OCI-LY3 (cell line): ENCODE results near the gene KLK12.

Experiments
- H2AFZ ChIP-seq: fragments of 200-600, 300-600 bp; shearing (Covaris generic); 2 replicates; pipeline ENCODE4 v1.6.0; 2014; ENCODE audit warnings: antibody characterized with exemption, low read depth, low read length
- H3K27ac ChIP-seq: fragments of 200-600, 300-600 bp; sonication (generic); 2 replicates; pipeline ENCODE4 v1.5.1; 2014; ENCODE audit warnings: mild to moderate bottlenecking, low read length, moderate library complexity, mixed read lengths
- H3K27me3 ChIP-seq: fragments of 200-600, 300-600 bp; sonication (generic); 2 replicates; pipeline ENCODE4 v1.6.1; 2014; ENCODE audit warnings: low read depth, low read length, mixed read lengths
- H3K36me3 ChIP-seq: fragments of 200-600, 300-600 bp; sonication (generic); replicated peaks from 2 replicates; pipeline ENCODE3; 2014; ENCODE audit warnings: low read depth, low read length, mixed read lengths
- H3K4me1 ChIP-seq: fragments of 300-600, 200-600 bp; sonication (generic); 2 replicates; pipeline ENCODE4 v1.6.1; 2014; ENCODE audit warnings: low read length, mixed read lengths
- H3K4me2 ChIP-seq: fragments of 200-600, 300-600 bp; sonication (generic); 2 replicates; pipeline ENCODE4 v1.6.1; 2014; ENCODE audit warnings: low read length, mixed read lengths
- H3K4me3 ChIP-seq: fragments of 300-600, 200-600 bp; sonication (generic); 2 replicates; pipeline ENCODE4 v1.5.1; 2014; ENCODE audit warnings: antibody characterized with exemption, mild to moderate bottlenecking, low read length, moderate library complexity
- H3K79me2 ChIP-seq: fragments of 300-600, 200-600 bp; shearing (Covaris generic); 2 replicates; pipeline ENCODE4 v1.6.1; 2014; ENCODE audit warnings: mild to moderate bottlenecking, low read length, mixed read lengths
- H3K9ac ChIP-seq: fragments of 300-600, 200-600 bp; shearing (Covaris generic); 2 replicates; pipeline ENCODE4 v1.6.0; 2014; ENCODE audit warnings: mild to moderate bottlenecking, low read length, moderate library complexity
- H3K9me3 ChIP-seq: fragments of 200-600, 300-600 bp; shearing (Covaris generic); 2 replicates; pipeline ENCODE4 v1.6.1; 2014; ENCODE audit warnings: low read length, mixed read lengths; ENCODE audit not compliant: insufficient read depth
- H4K20me1 ChIP-seq: fragments of 200-600, 300-600 bp; sonication (generic); 2 replicates; pipeline ENCODE4 v1.6.1; 2016; ENCODE audit warnings: low read length, mixed read lengths; ENCODE audit not compliant: insufficient read depth
- CTCF ChIP-seq: fragments of 200-600, 300-600 bp; sonication (generic); IDR thresholded peaks from 2 replicates; pipeline ENCODE4 v1.5.1; 2014; ENCODE audit warnings: antibody characterized with exemption, low read length, low read depth
- EZH2phosphoT487 ChIP-seq: fragments of 200-600 bp; shearing (Covaris generic); IDR thresholded peaks from 2 replicates; pipeline ENCODE4 v1.6.1; 2018; ENCODE audit warnings: antibody characterized with exemption, mixed run types, low read depth

The KLK12 gene

GRCh38 chr19:51070334-51071094, 35.7 kb upstream of the KLK12 start:
- Histone ChIP-seq H3K36me3 (no peaks in the 10 kb centered on the region), H3K27ac (no peak overlapping the region), H3K4me2 (no peak overlapping the region), H3K79me2 (no peaks in the 10 kb centered on the region), H2AFZ (no peak overlapping the region), H3K4me3 (no peak overlapping the region), H3K4me1 (no peaks in the 10 kb centered on the region), H3K27me3 (peaks cover 49% of the 10 kb centered on the region), H4K20me1 (no peaks in the 10 kb centered on the region), H3K9ac (no peak overlapping the region), H3K9me3 (0 out of 2 replicates have a peak, but pooled peaks cover 5% of the 10 kb centered on the region)
- TF ChIP-seq CTCF: no peak
- no peak for TF ChIP-seq EZH2phosphoT487

GRCh38 chr19:51066393-51067186, 31.8 kb upstream of the KLK12 start:
- no peaks in the 10 kb centered on the region for H3K36me3 ChIP-seq
- H3K4me3 ChIP-seq: no peak overlapping the region
- peaks cover 39% of the 10 kb centered on the region for H3K27me3 ChIP-seq
- no peaks in the 10 kb centered on the region for H3K79me2 ChIP-seq
- no peaks in the 10 kb centered on the region for H3K9me3 ChIP-seq
- no peaks in the 10 kb centered on the region for H4K20me1 ChIP-seq
- H2AFZ ChIP-seq: no peak overlapping the region
- H3K9ac ChIP-seq: no peak overlapping the region
- no peak overlapping the region for H3K4me2 ChIP-seq
- H3K27ac ChIP-seq: no peak overlapping the region
- no peak for TF ChIP-seq CTCF
- TF ChIP-seq EZH2phosphoT487: no peak
- H3K4me1 ChIP-seq: no peaks in the 10 kb centered on the region

- no peaks in the 10 kb centered on the region for H3K9me3 ChIP-seq
- H3K4me3 ChIP-seq: no peak overlapping the region
- no peaks in the 10 kb centered on the region for H3K4me1 ChIP-seq
- H3K27ac ChIP-seq: no peak overlapping the region
- H3K4me2 ChIP-seq: no peak overlapping the region
- no peak overlapping the region for H3K9ac ChIP-seq
- H3K36me3 ChIP-seq: no peaks in the 10 kb centered on the region
- no peak for TF ChIP-seq CTCF
- no peak for TF ChIP-seq EZH2phosphoT487
- H3K79me2 ChIP-seq: no peaks in the 10 kb centered on the region
- no peaks in the 10 kb centered on the region for H4K20me1 ChIP-seq
- no peak overlapping the region for H2AFZ ChIP-seq
- H3K27me3 ChIP-seq: peaks cover 36% of the 10 kb centered on the region
These were observed 30.6 kb upstream of the KLK12 start for GRCh38 chr19:51065221-51065960.
